BJ (cell line): ENCODE data around the gene PTPRJ. TPM values are rescaled to one million over a fixed set of nuclear protein-coding genes. Genes with fewer than 3 reads are reported as not detected.
"Not testable (repeated sequence)": the region's sequence is repeated elsewhere in the genome, so short reads cannot be mapped to it uniquely, and the experiment has no call there.

ENCODE experiments used
- CTCF ChIA-PET: fragments of 350-600 bp; formaldehyde crosslinking; extraction: SDS; loops from one replicate; lab custom pipeline; 2021; ENCODE audit warnings: antibody characterized with exemption, inconsistent platforms; lab: Yijun Ruan, JAX
- POLR2A ChIA-PET: fragments of 300-600 bp; sonication (Branson Sonifier 250); formaldehyde crosslinking; extraction: SDS; loops from one replicate; lab custom pipeline; 2021; ENCODE audit warnings: antibody characterized with exemption; lab: Charles Lee
- DNase-seq: peaks from one replicate; pipeline ENCODE4 v3.0.0-alpha.2; 2011; ENCODE audit warnings: low read depth
- H3K27me3 ChIP-seq: 2 replicates; pipeline ENCODE4 v1.6.0; 2011; ENCODE audit warnings: low read length; ENCODE audit not compliant: control insufficient read depth, insufficient read depth
- H3K36me3 ChIP-seq: 2 replicates; pipeline ENCODE4 v1.5.1; 2011; ENCODE audit warnings: low read length; ENCODE audit not compliant: control insufficient read depth, insufficient read depth
- H3K4me3 ChIP-seq: 2 replicates; pipeline ENCODE4 v1.5.1; 2011; ENCODE audit warnings: low read depth, mild to moderate bottlenecking, control low read depth, low read length
- polyA plus RNA-seq: library from polyadenylated mRNA; depleted of rRNA; stranded (reverse); fragments of >200 nt; gene quantifications from 2 replicates; pipeline ENCODE4 v1.2.3, GENCODE V29; 2011
- TF ChIP-seq, protein P1 (sequence below): IDR thresholded peaks from 2 replicates; pipeline ENCODE4 v1.5.1; 2011; ENCODE audit warnings: low read depth, mild to moderate bottlenecking, control low read depth, inconsistent platforms, low read length, moderate library complexity; ENCODE audit not compliant: insufficient read depth

PTPRJ gene
- polyA plus RNA-seq, 1 experiment, result 3.8 TPM

DNA sequence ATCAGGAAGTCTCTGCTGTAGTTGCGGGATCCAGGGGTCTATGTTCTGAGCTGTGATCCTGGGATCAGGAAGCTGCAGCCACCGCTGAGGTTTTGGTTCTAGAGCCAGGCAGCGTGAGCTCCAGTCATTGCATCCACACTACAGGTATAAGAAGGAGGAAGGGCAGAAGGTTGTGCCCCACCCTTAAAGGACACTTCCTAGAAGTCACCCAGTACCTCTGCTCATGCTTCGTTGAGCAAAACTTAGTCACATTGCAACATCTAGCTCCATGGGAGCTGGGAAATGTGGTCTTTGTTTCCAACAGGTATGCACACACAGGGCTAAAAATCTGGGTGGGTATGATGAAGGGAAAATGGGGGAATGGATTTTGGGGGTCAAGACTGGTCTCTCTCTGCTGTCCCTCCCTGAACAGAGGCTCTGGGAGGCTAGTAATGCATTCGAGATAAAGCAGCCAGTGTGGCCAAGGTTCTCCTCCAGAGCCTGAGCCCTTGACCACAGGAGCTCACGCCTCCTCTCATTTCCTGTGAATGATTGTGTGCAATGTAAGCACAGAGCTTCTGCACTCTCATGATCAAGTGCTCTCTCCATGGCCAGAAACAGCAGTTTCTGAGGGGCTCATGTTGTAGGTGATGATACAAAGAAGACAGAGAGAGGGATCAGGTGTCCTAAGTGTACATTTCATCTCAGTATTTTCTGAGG is 149.5 kb downstream of the PTPRJ start:
- no peak for DNase-seq
- TF ChIP-seq, protein P1, sequence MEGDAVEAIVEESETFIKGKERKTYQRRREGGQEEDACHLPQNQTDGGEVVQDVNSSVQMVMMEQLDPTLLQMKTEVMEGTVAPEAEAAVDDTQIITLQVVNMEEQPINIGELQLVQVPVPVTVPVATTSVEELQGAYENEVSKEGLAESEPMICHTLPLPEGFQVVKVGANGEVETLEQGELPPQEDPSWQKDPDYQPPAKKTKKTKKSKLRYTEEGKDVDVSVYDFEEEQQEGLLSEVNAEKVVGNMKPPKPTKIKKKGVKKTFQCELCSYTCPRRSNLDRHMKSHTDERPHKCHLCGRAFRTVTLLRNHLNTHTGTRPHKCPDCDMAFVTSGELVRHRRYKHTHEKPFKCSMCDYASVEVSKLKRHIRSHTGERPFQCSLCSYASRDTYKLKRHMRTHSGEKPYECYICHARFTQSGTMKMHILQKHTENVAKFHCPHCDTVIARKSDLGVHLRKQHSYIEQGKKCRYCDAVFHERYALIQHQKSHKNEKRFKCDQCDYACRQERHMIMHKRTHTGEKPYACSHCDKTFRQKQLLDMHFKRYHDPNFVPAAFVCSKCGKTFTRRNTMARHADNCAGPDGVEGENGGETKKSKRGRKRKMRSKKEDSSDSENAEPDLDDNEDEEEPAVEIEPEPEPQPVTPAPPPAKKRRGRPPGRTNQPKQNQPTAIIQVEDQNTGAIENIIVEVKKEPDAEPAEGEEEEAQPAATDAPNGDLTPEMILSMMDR, result no peak
- POLR2A ChIA-PET, result no interaction called here
- Histone ChIP-seq H3K27me3 (no peaks in the 10 kb centered on the region), H3K4me3 (no peak overlapping the region), H3K36me3 (peaks cover 13% of the 10 kb centered on the region)
- CTCF ChIA-PET, result interaction anchor here (1.5 kb wide), 1 partner anchor 277 kb away, joined by 3 read pairs; no protein-coding TSS in a partner anchor

DNA sequence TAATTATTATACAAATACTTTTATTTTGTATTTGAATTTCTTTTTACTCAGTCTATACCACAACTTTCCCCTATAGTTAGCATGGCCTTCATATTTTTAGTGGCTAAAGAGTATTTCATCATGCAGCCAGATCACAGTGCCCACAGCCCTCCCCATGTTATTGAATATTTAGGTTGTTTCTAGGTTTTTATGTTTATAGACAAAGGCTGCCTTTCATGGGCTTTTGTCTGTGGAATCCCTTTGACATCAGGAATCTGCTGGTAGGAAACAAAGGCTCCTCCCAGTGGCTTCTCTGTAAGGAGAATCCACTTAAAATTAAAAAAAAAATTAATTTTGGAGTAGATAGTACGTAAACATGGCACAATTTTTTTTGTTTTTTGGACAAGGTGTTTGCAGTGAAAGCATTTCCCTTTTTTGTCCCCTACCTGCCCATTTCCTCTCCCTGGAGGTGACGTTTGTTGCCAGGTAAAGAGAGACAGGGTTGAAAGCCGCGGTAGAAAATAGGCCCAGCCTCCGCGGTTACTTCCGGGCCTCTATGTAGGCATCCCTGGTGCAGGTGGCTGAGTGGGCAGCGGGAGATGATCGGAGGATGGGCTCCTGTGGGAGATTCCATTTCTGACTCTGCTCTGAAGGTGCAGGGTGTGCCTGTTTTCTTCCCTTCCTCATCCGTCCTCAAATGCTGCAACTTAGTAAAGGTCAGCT is 154.0 kb downstream of the PTPRJ start:
- Histone ChIP-seq H3K36me3 (peaks cover 5% of the 10 kb centered on the region), H3K27me3 (no peaks in the 10 kb centered on the region), H3K4me3 (no peak overlapping the region)
- ChIA-PET POLR2A (no interaction called here), CTCF (no interaction called here)
- no peak for DNase-seq
- TF ChIP-seq, protein P1, result no peak

DNA sequence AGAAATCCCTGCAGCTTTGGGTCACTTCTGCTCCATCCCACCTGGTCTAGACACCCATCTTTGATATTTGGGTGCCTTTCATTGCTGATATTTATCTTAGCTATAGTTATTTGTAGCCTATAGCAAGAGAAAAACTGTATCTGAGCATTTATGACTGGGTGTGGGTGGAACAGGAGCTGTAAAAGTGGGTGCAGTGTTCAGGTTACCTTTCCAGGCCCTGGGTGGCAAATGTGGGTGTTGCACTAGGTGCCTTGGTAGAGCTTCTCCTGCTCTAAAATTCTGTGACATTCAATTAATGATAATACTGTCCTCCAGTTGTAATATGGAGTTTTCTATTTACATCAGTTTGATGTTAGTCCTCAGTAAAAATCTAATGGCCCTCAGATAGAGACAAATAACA is 157.9 kb downstream of the PTPRJ start:
- H3K27me3 ChIP-seq, result no peaks in the 10 kb centered on the region
- peaks cover 3% of the 10 kb centered on the region for H3K36me3 ChIP-seq
- ChIA-PET POLR2A (no interaction called here), CTCF (no interaction called here)
- TF ChIP-seq, protein P1, result no peak
- H3K4me3 ChIP-seq, result no peak overlapping the region
- no peak for DNase-seq

DNA sequence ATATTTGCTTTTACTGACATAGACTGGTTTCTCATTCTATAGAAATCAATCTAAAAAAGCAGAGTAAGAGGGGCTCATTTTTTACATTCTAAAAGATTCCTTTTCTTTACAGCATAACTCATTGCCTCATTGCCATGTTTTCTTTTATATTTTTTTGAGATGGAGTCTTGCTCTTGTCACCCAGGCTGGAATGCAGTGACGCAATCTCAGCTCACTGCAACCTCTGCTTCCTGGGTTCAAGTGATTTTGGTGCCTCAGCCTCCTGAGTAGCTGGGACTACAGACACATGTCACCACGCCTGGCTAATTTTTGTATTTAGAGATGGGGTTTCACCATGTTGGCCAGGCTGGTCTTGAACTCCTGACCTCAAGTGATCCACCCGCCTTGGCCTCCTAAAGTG is 159.5 kb downstream of the PTPRJ start:
- CTCF ChIA-PET, result interaction anchor here (1.0 kb wide), 1 partner anchor 19 kb away, joined by 4 read pairs; no protein-coding TSS in a partner anchor
- H3K36me3 ChIP-seq, DNase-seq, H3K27me3 ChIP-seq, H3K4me3 ChIP-seq, POLR2A ChIA-PET: not testable (repeated sequence)

DNA sequence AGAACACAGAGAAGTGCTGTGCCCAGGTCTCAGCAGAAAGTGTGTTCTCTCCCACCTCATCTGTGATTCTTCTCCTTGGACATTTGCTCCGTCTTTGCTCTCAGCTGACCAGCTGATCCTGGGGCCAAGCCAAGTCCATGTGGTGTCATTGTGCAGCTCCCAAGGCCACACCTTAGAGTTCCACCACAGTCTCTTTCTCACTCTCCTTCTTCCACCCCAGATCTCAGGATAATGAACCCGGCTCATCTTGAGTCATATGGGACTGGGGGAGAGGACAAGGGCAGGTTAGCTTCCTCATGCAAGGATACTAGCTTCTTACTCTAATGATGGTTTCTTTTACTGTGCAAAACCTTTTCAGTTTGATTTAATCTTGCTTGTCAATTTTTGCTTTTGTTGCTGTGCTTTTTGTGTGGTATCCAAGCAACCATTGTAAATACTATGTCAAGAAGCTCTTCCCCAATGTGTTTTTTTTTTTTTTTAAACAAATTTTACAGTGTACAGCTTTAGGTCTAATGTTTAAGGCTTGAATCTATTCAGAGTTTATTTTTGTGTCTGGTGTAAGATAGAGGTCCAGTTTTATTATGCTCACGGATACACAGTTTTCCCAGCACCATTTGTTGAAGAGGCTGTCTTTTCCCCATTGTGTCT is 161.2 kb downstream of the PTPRJ start:
- Histone ChIP-seq H3K27me3 (no peaks in the 10 kb centered on the region), H3K4me3 (no peak overlapping the region), H3K36me3 (peaks cover 13% of the 10 kb centered on the region)
- DNase-seq, result no peak
- ChIA-PET CTCF (interaction anchor here (0.9 to 1.2 kb wide), 2 partner anchors 32 to 207 kb away, joined by 3 to 5 read pairs; no protein-coding TSS in a partner anchor), POLR2A (no interaction called here)
- TF ChIP-seq, protein P1, result no peak
